ENCODE results near the gene TNFRSF8. TPM values are rescaled to one million over a fixed set of nuclear protein-coding genes. Genes with fewer than 3 reads are reported as not detected.

TNFRSF8 gene
- total and polyA plus RNA-seq, 2 donors (not counting 1 experiment from before 2014, with no cell fraction given), result 0.05 TPM; not detected in 1

- peaks cover 25% of the 10 kb centered on the region for H3K79me2 ChIP-seq (ENCODE audit: control insufficient read depth, insufficient read depth, low read length)
- no peak overlapping the region for H3K4me2 ChIP-seq (ENCODE audit: extremely low read depth, insufficient read depth, low read length)
- no peak overlapping the region for H3K9ac ChIP-seq (ENCODE audit: insufficient read depth, low read length)
- peaks cover 1% of the 10 kb centered on the region for H3K36me3 ChIP-seq (ENCODE audit: control insufficient read depth, insufficient read depth, low read length)
- no peak overlapping the region for H3K27ac ChIP-seq (ENCODE audit: insufficient read depth, low read length)
- TF ChIP-seq CTCF (conservative IDR thresholded peaks at IDR 0.05 in 1 of 2, IDR thresholded peaks at IDR 0.05 in 1 of 2; ENCODE audit: low read depth in 1 of 2, low read length in 2 of 2) (no peak), EZH2 (IDR thresholded peaks at IDR 0.05; ENCODE audit: low read length, missing control alignments) (no peak)
- H4K20me1 ChIP-seq (ENCODE audit: control insufficient read depth, extremely low read depth, insufficient read depth, low read length), result no peaks in the 10 kb centered on the region
- no peaks in the 10 kb centered on the region for H3K27me3 ChIP-seq (ENCODE audit: control insufficient read depth, insufficient read depth, low read length)
- no peak for DNase-seq (ENCODE audit: low read depth in 2 of 2)
- H2AFZ ChIP-seq (ENCODE audit: low read length), result no peak overlapping the region
- peaks cover 38% of the 10 kb centered on the region for H3K4me1 ChIP-seq (ENCODE audit: control insufficient read depth, extremely low read depth, insufficient read depth, low read length)
- H3K4me3 ChIP-seq (replicated peaks in 1 of 4; ENCODE audit: control extremely low read depth in 1 of 4, insufficient read depth in 1 of 4, low read depth in 3 of 4, low read length in 4 of 4), result no peak overlapping the region
- H3K9me3 ChIP-seq (ENCODE audit: control insufficient read depth, insufficient read depth, low read depth, low read length), result no peaks in the 10 kb centered on the region
Observed at GRCh38 chr1:12180315-12180714, 117.2 kb downstream of the TNFRSF8 start.

- H3K9me3 ChIP-seq (ENCODE audit: control insufficient read depth, insufficient read depth, low read depth, low read length), result no peaks in the 10 kb centered on the region
- no peak overlapping the region for H3K4me3 ChIP-seq (replicated peaks in 1 of 4; ENCODE audit: control extremely low read depth in 1 of 4, insufficient read depth in 1 of 4, low read depth in 3 of 4, low read length in 4 of 4)
- DNase-seq (ENCODE audit: low read depth in 2 of 2), result no peak
- H3K27me3 ChIP-seq (ENCODE audit: control insufficient read depth, insufficient read depth, low read length), result no peaks in the 10 kb centered on the region
- H3K36me3 ChIP-seq (ENCODE audit: control insufficient read depth, insufficient read depth, low read length), result peaks cover 1% of the 10 kb centered on the region
- no peak for TF ChIP-seq EZH2 (IDR thresholded peaks at IDR 0.05; ENCODE audit: low read length, missing control alignments)
- no peak for TF ChIP-seq CTCF (conservative IDR thresholded peaks at IDR 0.05 in 1 of 2, IDR thresholded peaks at IDR 0.05 in 1 of 2; ENCODE audit: low read depth in 1 of 2, low read length in 2 of 2)
- H3K4me2 ChIP-seq (ENCODE audit: extremely low read depth, insufficient read depth, low read length), result no peak overlapping the region
- H4K20me1 ChIP-seq (ENCODE audit: control insufficient read depth, extremely low read depth, insufficient read depth, low read length), result no peaks in the 10 kb centered on the region
- H3K9ac ChIP-seq (ENCODE audit: insufficient read depth, low read length), result no peak overlapping the region
- H3K4me1 ChIP-seq (ENCODE audit: control insufficient read depth, extremely low read depth, insufficient read depth, low read length), result peaks cover 41% of the 10 kb centered on the region
- H3K27ac ChIP-seq (ENCODE audit: insufficient read depth, low read length), result no peak overlapping the region
- H2AFZ ChIP-seq (ENCODE audit: low read length), result no peak overlapping the region
- peaks cover 25% of the 10 kb centered on the region for H3K79me2 ChIP-seq (ENCODE audit: control insufficient read depth, insufficient read depth, low read length)
Observed at GRCh38 chr1:12180903-12181302, 117.8 kb downstream of the TNFRSF8 start.

DNA sequence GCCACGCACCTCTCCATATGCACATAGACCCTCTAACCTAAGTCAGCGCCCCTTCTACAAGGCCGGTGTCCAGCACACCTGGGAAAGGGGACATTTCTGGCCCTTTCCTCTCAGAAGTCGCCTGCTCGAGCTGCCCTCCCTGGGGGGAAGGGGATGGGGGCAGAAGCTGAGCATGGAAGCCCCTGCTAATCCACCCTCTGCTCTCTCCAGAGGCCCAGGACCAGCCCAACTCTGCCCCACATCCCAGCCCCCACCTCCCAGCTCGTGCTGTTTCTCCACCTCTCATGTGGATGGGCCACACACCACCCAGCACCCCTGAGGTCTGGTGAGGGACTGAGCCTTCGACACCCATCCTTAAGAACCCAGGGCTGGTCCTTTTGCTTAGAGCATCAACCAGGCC is 118.5 kb downstream of the TNFRSF8 start:
- Histone ChIP-seq H2AFZ (ENCODE audit: low read length) (no peak overlapping the region), H3K27ac (ENCODE audit: insufficient read depth, low read length) (no peak overlapping the region), H4K20me1 (ENCODE audit: control insufficient read depth, extremely low read depth, insufficient read depth, low read length) (no peaks in the 10 kb centered on the region), H3K9ac (ENCODE audit: insufficient read depth, low read length) (no peak overlapping the region), H3K4me2 (ENCODE audit: extremely low read depth, insufficient read depth, low read length) (no peak overlapping the region), H3K4me1 (ENCODE audit: control insufficient read depth, extremely low read depth, insufficient read depth, low read length) (peaks cover 46% of the 10 kb centered on the region), H3K4me3 (replicated peaks in 1 of 4; ENCODE audit: control extremely low read depth in 1 of 4, insufficient read depth in 1 of 4, low read depth in 3 of 4, low read length in 4 of 4) (no peak overlapping the region), H3K79me2 (ENCODE audit: control insufficient read depth, insufficient read depth, low read length) (peaks cover 26% of the 10 kb centered on the region), H3K36me3 (ENCODE audit: control insufficient read depth, insufficient read depth, low read length) (peaks cover 1% of the 10 kb centered on the region), H3K9me3 (ENCODE audit: control insufficient read depth, insufficient read depth, low read depth, low read length) (no peaks in the 10 kb centered on the region), H3K27me3 (ENCODE audit: control insufficient read depth, insufficient read depth, low read length) (no peaks in the 10 kb centered on the region)
- DNase-seq (ENCODE audit: low read depth in 2 of 2), result no peak
- TF ChIP-seq CTCF (conservative IDR thresholded peaks at IDR 0.05 in 1 of 2, IDR thresholded peaks at IDR 0.05 in 1 of 2; ENCODE audit: low read depth in 1 of 2, low read length in 2 of 2) (no peak), EZH2 (IDR thresholded peaks at IDR 0.05; ENCODE audit: low read length, missing control alignments) (no peak)
